ENCODE data around the gene TMEM95.

TMEM95 gene

DNA sequence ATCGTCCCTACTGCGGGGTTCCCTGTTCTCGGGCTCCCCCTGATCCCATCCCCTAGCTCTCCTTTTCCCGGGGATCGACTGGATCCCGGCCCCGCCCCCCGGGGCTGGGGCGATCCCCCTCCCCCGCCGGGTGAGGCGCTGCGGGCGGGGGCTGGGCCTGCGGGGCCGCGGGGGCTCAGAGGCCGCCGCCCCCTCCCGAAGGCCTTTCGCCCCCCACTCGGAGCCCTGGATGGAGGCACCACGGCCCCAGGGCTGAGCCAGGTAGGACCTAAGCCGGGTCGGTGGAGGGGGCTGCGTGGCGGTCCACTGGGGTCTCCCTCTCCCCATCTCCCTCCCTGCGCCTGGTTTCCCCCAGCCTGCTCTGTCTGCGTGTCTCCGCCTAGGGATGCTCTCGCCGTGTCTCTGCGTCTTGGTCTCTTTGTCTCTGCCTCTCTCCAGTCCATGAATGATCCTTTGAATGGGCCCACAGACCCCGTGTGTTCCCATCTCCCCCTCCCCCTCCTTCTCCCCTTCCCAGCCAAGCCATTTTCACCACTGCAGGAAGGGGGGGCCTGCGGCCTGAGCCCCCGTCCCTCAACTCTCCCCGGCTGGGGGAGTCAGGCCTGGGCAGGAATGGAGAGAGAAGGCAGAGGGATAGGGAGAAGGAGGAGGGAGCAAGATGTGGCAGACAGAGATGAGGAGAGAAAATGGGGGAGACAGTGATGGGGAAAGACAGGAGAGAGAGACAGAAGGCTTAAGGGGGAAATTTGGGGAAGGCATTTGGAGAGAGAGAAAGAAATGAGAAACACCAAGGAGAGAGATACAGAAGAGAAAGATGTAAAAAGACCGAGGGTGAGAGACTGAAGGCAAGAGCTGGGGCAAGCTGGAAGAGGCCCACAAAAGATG, 50.6 kb downstream of the TMEM95 start:
- no peak for DNase-seq

DNA sequence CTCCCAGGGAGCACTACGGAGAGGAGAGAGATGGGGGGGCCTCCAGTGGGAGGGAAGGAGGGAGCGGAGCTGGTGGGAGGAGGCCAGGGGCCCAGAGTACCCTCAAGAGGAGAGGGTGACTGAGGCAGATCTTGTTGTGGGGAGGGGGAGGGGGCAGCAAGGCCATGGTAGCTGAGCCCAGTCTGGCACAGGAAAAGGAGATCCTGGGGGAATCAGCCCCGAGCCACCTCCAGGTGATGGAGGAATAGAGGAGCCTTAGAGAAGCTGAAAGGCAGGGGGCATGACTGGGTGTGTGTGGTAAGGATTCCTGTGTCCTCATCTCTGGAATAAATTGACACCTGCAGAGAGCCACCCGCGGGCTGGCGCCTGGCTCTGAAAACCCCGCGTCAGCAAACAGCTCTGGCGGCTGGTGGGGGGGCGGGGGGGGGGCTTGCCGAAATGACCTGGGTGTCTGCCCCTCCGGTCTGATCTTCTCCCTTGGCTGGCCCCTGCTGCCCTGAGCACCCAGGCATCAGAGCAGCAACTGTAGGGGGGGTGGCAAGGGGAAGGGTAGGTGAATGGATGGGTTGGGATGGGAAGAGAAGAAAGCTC, 51.4 kb downstream of the TMEM95 start:
- no peak for DNase-seq
